IMR-90 (cell line): ENCODE results near the gene SLC12A8. TPM values are rescaled to one million over a fixed set of nuclear protein-coding genes. Genes with fewer than 3 reads are reported as not detected.

Source experiments
- ATAC-seq: fragments of 200-7000 bp; cut with Tn5 transposase; 2 replicates; pipeline ENCODE4 v1.9.1; 2020; ENCODE audit warnings: low read depth, mild to moderate bottlenecking, moderate library complexity
- BruUV-seq: library from RNA; stranded (reverse); fragments of 400-500 nt; replicated peaks from 2 replicates; lab custom pipeline; 2021; lab: Mats Ljungman, UMichigan
- CTCF ChIA-PET: fragments of 300-600 bp; formaldehyde crosslinking; extraction: SDS; loops from one replicate; lab custom pipeline; 2021; ENCODE audit warnings: antibody characterized with exemption; lab: Yijun Ruan, JAX
- POLR2A ChIA-PET: fragments of 300-600 bp; sonication (Branson Sonifier 250); formaldehyde crosslinking; loops from one replicate; lab custom pipeline; 2022; ENCODE audit warnings: antibody characterized with exemption; ENCODE audit not compliant: unreplicated experiment; lab: Charles Lee
- DNase-seq: peaks from one replicate; pipeline ENCODE4 v3.0.0; 2013
- H2AFZ ChIP-seq: replicated peaks from 2 replicates; pipeline ENCODE3; 2013; ENCODE audit warnings: low read length, mild to moderate bottlenecking; ENCODE audit not compliant: poor library complexity
- H2AK5ac ChIP-seq: 2 replicates; pipeline ENCODE4 v1.6.1; 2013; ENCODE audit warnings: low read depth, low read length, inconsistent platforms
- H2AK9ac ChIP-seq: replicated peaks from 2 replicates; pipeline ENCODE3; 2013; ENCODE audit warnings: mild to moderate bottlenecking, low read depth, low read length, moderate library complexity; ENCODE audit not compliant: poor library complexity
- H2BK120ac ChIP-seq: 2 replicates; pipeline ENCODE4 v1.6.1; 2013; ENCODE audit warnings: low read depth, low read length, inconsistent platforms
- H2BK15ac ChIP-seq: 3 replicates; pipeline ENCODE4 v1.6.1; 2013; ENCODE audit warnings: low read depth, low read length, inconsistent platforms
- H2BK20ac ChIP-seq: 2 replicates; pipeline ENCODE4 v1.6.1; 2013; ENCODE audit warnings: low read depth, mild to moderate bottlenecking, inconsistent platforms, low read length, moderate library complexity
- H2BK5ac ChIP-seq: 2 replicates; pipeline ENCODE4 v1.6.1; 2013; ENCODE audit warnings: mild to moderate bottlenecking, low read depth, low read length, inconsistent platforms; ENCODE audit not compliant: poor library complexity, severe bottlenecking
- H3K14ac ChIP-seq: replicated peaks from 2 replicates; pipeline ENCODE4 v1.6.1; 2013; ENCODE audit warnings: low read depth, low read length, inconsistent platforms
- H3K18ac ChIP-seq: 2 replicates; pipeline ENCODE4 v1.6.1; 2013; ENCODE audit warnings: low read depth, low read length, control low read depth
- H3K23ac ChIP-seq: 2 replicates; pipeline ENCODE4 v1.6.1; 2013; ENCODE audit warnings: low read depth, low read length, inconsistent platforms
- H3K27ac ChIP-seq: 2 replicates; pipeline ENCODE4 v1.5.1; 2013; ENCODE audit warnings: mild to moderate bottlenecking, control low read depth, low read length; ENCODE audit not compliant: insufficient read depth
- H3K27me3 ChIP-seq: 2 replicates; pipeline ENCODE4 v1.6.1; 2013; ENCODE audit warnings: low read length; ENCODE audit not compliant: control insufficient read depth, insufficient read depth
- H3K36me3 ChIP-seq: 2 replicates; pipeline ENCODE4 v1.6.1; 2013; ENCODE audit warnings: low read length, mixed read lengths; ENCODE audit not compliant: control insufficient read depth, insufficient read depth
- H3K4ac ChIP-seq: 2 replicates; pipeline ENCODE4 v1.6.1; 2013; ENCODE audit warnings: low read depth, low read length, inconsistent platforms
- H3K4me1 ChIP-seq: 2 replicates; pipeline ENCODE4 v1.6.1; 2013; ENCODE audit warnings: low read length, mixed read lengths; ENCODE audit not compliant: control insufficient read depth, insufficient read depth
- H3K4me2 ChIP-seq: 2 replicates; pipeline ENCODE4 v1.6.1; 2013; ENCODE audit warnings: low read depth, mild to moderate bottlenecking, control low read depth, low read length, moderate library complexity
- H3K4me3 ChIP-seq: 2 replicates; pipeline ENCODE4 v1.5.1; 2013; ENCODE audit warnings: low read depth, mild to moderate bottlenecking, control low read depth, low read length, moderate library complexity; ENCODE audit not compliant: insufficient read depth
- H3K56ac ChIP-seq: 2 replicates; pipeline ENCODE4 v1.6.1; 2013; ENCODE audit warnings: low read length, inconsistent platforms; ENCODE audit not compliant: insufficient read depth; ENCODE audit errors: extremely low read depth
- H3K79me1 ChIP-seq, 2 experiments: 2 replicates each; pipeline ENCODE4 v1.6.1; 2013; ENCODE audit warnings: low read length in 2 of 2, inconsistent platforms in 1 of 2, low read depth in 1 of 2
- H3K9ac ChIP-seq: 2 replicates; pipeline ENCODE4 v1.6.1; 2013; ENCODE audit warnings: low read depth, low read length, control low read depth
- H3K9me1 ChIP-seq: 2 replicates; pipeline ENCODE4 v1.6.1; 2013; ENCODE audit warnings: low read length, inconsistent platforms; ENCODE audit not compliant: insufficient read depth
- H3K9me3 ChIP-seq: 2 replicates; pipeline ENCODE4 v1.6.1; 2013; ENCODE audit warnings: low read length; ENCODE audit not compliant: control insufficient read depth, insufficient read depth
- H4K20me1 ChIP-seq: 2 replicates; pipeline ENCODE4 v1.6.1; 2013; ENCODE audit warnings: low read length, inconsistent platforms; ENCODE audit not compliant: insufficient read depth
- H4K5ac ChIP-seq: 2 replicates; pipeline ENCODE4 v1.6.1; 2013; ENCODE audit warnings: mild to moderate bottlenecking, low read depth, low read length, control low read depth
- H4K8ac ChIP-seq, 2 experiments: 2 replicates each; pipeline ENCODE4 v1.6.1; 2013; ENCODE audit warnings: low read depth in 2 of 2, low read length in 2 of 2, control low read depth in 1 of 2, inconsistent platforms in 1 of 2
- H4K91ac ChIP-seq: 2 replicates; pipeline ENCODE4 v1.6.1; 2013; ENCODE audit warnings: low read depth, low read length, inconsistent platforms; ENCODE audit not compliant: insufficient read depth
- CHD1 ChIP-seq: IDR thresholded peaks from 2 replicates; pipeline ENCODE4 v1.6.1; 2012; ENCODE audit warnings: low read depth, low read length, improper control_type of control experiment
- FOS ChIP-seq: fragments of 150-350 bp; IDR thresholded peaks from 2 replicates; pipeline ENCODE4 v1.6.1; 2016; ENCODE audit warnings: low read depth, low read length
- POLR2A ChIP-seq: IDR thresholded peaks from 2 replicates; pipeline ENCODE4 v1.6.1; 2012; ENCODE audit warnings: mild to moderate bottlenecking, low read depth, low read length
- RAD21 ChIP-seq: IDR thresholded peaks from 2 replicates; pipeline ENCODE4 v1.6.1; 2012; ENCODE audit warnings: low read length, improper control_type of control experiment
- WGBS, 2 experiments: methylation state at CpG; one replicate each; pipeline versions ENCODE4 v1.1.5 to v1.1.7; 2013; ENCODE audit warnings: missing lambda C conversion rate in 2 of 2; ENCODE audit not compliant: insufficient read length in 1 of 2; ENCODE audit errors: extremely low coverage in 2 of 2; 5-methylcytosine and 5-hydroxymethylcytosine counted together
- dilution Hi-C: fragments of 300-500 bp; cut with HindIII; formaldehyde crosslinking; loops from one replicate; pipeline ENCODE4 v1.14.3; 2018; ENCODE audit warnings: low sequenced_read_pairs; ENCODE audit not compliant: unreplicated experiment
- in situ Hi-C: fragments of 300-500 bp; cut with MboI; formaldehyde crosslinking; loops from 3 replicates; pipeline ENCODE4 v1.14.3; 2019; ENCODE audit warnings: low sequenced_read_pairs, inconsistent platforms, mixed read lengths
- intact Hi-C: fragments of 100-400 bp; cut with micrococcal nuclease; formaldehyde crosslinking; loops from 2 replicates; pipeline ENCODE4 v1.10.0; 2022
- polyA plus RNA-seq, 3 experiments: library from polyadenylated mRNA; depleted of rRNA; stranded (reverse); fragments of >200 nt; gene quantifications; 2 replicates each; pipeline ENCODE4 v1.2.3, GENCODE V29; 2012; ENCODE audit warnings: low replicate concordance in 1 of 3
- total RNA-seq: library from RNA; depleted of rRNA; stranded (reverse); fragments of >200 nt; gene quantifications from 2 replicates; pipeline ENCODE4 v1.2.3, GENCODE V29; 2012

Gene SLC12A8
- total and polyA plus RNA-seq, 2 of the 4 experiments (the other 2 are of a cell fraction): 2.2 to 4.3 TPM

DNA sequence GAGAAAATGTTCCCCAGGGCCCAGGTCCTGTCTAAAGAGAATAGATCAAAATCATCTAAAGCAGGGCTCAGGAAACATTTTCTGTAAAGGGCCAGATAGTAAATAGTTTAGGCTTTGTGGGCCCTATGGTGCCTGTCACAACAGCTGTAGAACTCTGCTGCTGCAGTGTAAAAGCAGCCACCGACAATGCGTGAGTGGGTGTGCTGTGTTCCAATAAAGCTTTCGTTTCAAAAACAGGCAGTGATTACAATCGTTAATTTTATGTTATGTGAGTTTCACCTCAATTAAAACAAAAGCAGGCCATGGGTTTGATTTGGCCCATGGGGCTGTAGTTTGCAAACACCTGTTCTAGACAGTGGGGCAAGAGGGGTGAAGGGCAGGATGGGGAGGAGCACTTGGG, 144.3 kb downstream of the SLC12A8 start:
- Histone ChIP-seq H4K20me1 (no peaks in the 10 kb centered on the region), H3K14ac (no peak overlapping the region), H2AK5ac (peak overlapping the region; percentile 73), H2BK120ac (peak overlapping the region; percentile 95), H4K8ac (peak overlapping the region in 1 of 2 experiments; percentile 46; a peak in 2 of 4 replicates), H3K4ac (peak overlapping the region; percentile 51), H3K56ac (no peak overlapping the region), H3K4me3 (no peak overlapping the region), H3K9ac (no peak overlapping the region), H3K27ac (no peak overlapping the region), H2AK9ac (no peak overlapping the region), H3K79me1 (no peaks in the 10 kb centered on the region), H2AFZ (no peak overlapping the region), H3K4me2 (no peak overlapping the region), H2BK20ac (peak overlapping the region; percentile 44), H4K91ac (peak overlapping the region; percentile 95), H3K27me3 (no peaks in the 10 kb centered on the region), H4K5ac (no peak overlapping the region), H3K36me3 (no peaks in the 10 kb centered on the region), H2BK15ac (peak overlapping the region; percentile 98; the same call in 2 of the 3 replicates), H3K4me1 (peaks cover 15% of the 10 kb centered on the region), H3K18ac (no peak overlapping the region), H3K9me3 (no peaks in the 10 kb centered on the region), H2BK5ac (no peak overlapping the region), H3K9me1 (peaks cover 12% of the 10 kb centered on the region), H3K23ac (0 out of 2 replicates have a peak overlapping the region, but pooled peaks have one; percentile 21)
- intact Hi-C loops (no loop called here), in situ Hi-C loops (no loop called here), dilution Hi-C loops (no loop called here)
- CTCF ChIA-PET: no interaction called here
- no peak for DNase-seq
- TF ChIP-seq POLR2A (no peak), RAD21 (no peak), FOS (no peak), CHD1 (no peak)
- no TSS peak for BruUV-seq
- WGBS, 2 experiments: 100% methylated on average over 2 of the region's 4 CpGs; no CpG with 5 or more reads in 1 of the 2 experiments
- no peak for ATAC-seq
- POLR2A ChIA-PET: no interaction called here
